ENCODE data around the gene ARFGAP3. TPM values are rescaled to one million over a fixed set of nuclear protein-coding genes. Genes with fewer than 3 reads are reported as not detected.

The ARFGAP3 gene
- total RNA-seq, 1 donor from 2014 or later, result 39.9 TPM

DNA sequence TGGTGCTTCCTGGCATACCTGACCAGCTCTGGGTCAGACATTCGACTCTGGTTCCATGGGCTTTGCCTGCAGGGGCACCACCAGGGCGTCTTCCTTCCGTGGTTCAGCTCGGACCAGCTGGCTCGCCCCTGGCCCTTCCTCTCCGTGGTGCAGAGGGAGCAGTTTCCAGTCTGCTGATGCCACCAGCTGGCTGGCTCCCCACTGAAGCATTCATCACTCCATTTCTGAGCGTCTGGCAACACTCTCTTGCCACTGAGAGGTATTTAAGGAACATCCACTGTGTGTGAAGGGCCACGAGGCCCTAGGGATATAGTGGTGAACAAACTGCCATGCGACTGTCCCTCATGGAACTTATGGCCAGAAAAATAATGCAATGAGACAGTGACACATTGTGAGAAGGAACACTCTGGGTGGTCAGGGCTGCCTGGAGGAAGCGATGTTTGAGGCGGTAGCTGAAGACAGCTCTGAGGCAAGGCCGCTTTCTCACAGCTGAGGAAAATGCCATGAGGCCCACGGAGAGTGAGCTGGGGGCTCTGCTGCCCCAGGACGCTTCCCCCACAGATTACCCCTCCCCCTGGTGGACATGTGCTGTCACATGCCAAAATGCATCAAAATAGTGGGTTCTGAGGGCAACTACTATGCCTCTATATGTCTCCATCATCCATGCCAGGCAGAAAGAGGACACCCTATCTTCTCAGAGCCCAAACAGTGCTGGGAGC lies 44.9 kb upstream of the ARFGAP3 start:
- H3K27me3 ChIP-seq (ENCODE audit: low read depth), result no peaks in the 10 kb centered on the region
- DNase-seq, result no peak

DNA sequence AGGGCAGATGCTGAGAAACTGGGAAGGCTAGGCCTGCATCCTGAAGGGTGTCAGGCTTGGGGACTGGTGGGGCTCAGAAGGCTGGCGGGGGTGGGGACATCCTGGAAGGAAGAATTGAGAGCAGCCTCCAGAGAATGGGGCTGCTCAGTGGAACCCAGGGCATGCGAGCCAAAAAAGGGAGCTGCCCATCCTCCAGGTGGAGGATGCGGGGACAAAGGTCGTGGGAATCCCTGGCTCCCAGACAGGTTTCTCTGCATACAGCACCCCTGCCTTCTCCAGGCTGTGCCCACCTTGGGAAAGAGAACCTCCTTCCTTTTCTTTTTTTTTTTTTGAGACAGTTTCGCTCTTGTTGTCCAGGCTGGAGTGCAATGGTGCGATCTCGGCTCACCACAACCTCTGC lies 40.9 kb upstream of the ARFGAP3 start:
- no peak overlapping the region for H3K4me3 ChIP-seq
- ATAC-seq (no peak), DNase-seq (no peak)
- no peak for TF ChIP-seq CTCF (IDR thresholded peaks at IDR 0.05)
- peaks cover 27% of the 10 kb centered on the region for H3K36me3 ChIP-seq
- H3K9me3 ChIP-seq, result no peaks in the 10 kb centered on the region
- peaks cover 40% of the 10 kb centered on the region for H3K4me1 ChIP-seq
- intact Hi-C loops (cut with DNase I), result no loop called here
- no peaks in the 10 kb centered on the region for H3K27me3 ChIP-seq (ENCODE audit: low read depth)
- no peak overlapping the region for H3K27ac ChIP-seq

More for the DNA sequence above, 44.9 kb upstream of the ARFGAP3 start:
- Histone ChIP-seq H3K27ac (no peak overlapping the region), H3K4me3 (no peak overlapping the region), H3K36me3 (peaks cover 22% of the 10 kb centered on the region), H3K4me1 (peaks cover 41% of the 10 kb centered on the region), H3K9me3 (no peaks in the 10 kb centered on the region)
- TF ChIP-seq CTCF (IDR thresholded peaks at IDR 0.05), result peak; percentile 19
- no peak for ATAC-seq
- intact Hi-C loops (cut with DNase I), result no loop called here

DNA sequence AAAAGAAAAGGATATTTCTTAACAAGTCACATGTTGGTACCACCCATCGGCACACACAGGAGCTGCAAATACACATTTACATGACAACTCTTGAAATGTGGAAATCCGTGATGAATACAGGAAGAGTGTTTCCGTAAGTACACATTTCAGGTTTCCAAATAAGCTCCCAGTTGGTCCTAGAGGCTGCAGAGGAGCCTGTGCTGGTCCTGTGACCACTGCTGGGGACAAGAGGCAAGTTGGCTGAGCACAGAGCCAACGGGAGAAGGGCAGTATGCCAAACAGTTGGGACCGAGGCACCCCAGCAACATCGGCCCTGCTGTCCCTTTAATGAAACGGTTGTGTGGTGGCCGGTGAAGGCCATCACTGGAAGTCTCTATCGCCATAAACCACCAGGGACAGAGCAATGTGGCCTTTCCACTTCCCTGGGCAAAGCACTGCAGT lies 38.5 kb upstream of the ARFGAP3 start:
- DNase-seq (no peak), ATAC-seq (peak; percentile 57 to 65)
- Histone ChIP-seq H3K4me1 (peaks cover 51% of the 10 kb centered on the region), H3K27me3 (ENCODE audit: low read depth) (no peaks in the 10 kb centered on the region), H3K27ac (peak overlapping the region; percentile 74), H3K4me3 (no peak overlapping the region), H3K9me3 (no peaks in the 10 kb centered on the region), H3K36me3 (peaks cover 21% of the 10 kb centered on the region)
- intact Hi-C loops (cut with DNase I), result no loop called here
- TF ChIP-seq CTCF (IDR thresholded peaks at IDR 0.05), result no peak

GRCh38 chr22:42895087-42895486 lies 38.0 kb upstream of the ARFGAP3 start:
- no peak for DNase-seq
- no peak for TF ChIP-seq CTCF (IDR thresholded peaks at IDR 0.05)
- H3K4me3 ChIP-seq, result no peak overlapping the region
- ATAC-seq, result peak; percentile 29 to 30
- H3K27ac ChIP-seq, result peak overlapping the region; percentile 74
- no peaks in the 10 kb centered on the region for H3K9me3 ChIP-seq
- H3K36me3 ChIP-seq, result peaks cover 26% of the 10 kb centered on the region
- peaks cover 53% of the 10 kb centered on the region for H3K4me1 ChIP-seq
- intact Hi-C loops (cut with DNase I), result no loop called here
- H3K27me3 ChIP-seq (ENCODE audit: low read depth), result no peaks in the 10 kb centered on the region

- Histone ChIP-seq H3K4me1 (peaks cover 57% of the 10 kb centered on the region), H3K36me3 (peaks cover 34% of the 10 kb centered on the region), H3K4me3 (no peak overlapping the region), H3K27ac (peak overlapping the region; percentile 74), H3K27me3 (ENCODE audit: low read depth) (no peaks in the 10 kb centered on the region), H3K9me3 (no peaks in the 10 kb centered on the region)
- intact Hi-C loops (cut with DNase I), result no loop called here
- ATAC-seq, result no peak
- no peak for DNase-seq
- TF ChIP-seq CTCF (IDR thresholded peaks at IDR 0.05), result no peak
Measured at GRCh38 chr22:42893371-42894150, 36.5 kb upstream of the ARFGAP3 start.

Data from lower lobe of right lung (tissue), 2 donors.